K562 (cell line): ENCODE data around the gene SAMD8. TPM values are rescaled to one million over a fixed set of nuclear protein-coding genes. Genes with fewer than 3 reads are reported as not detected.

Experiments used
- ATF3 ChIP-seq, 2 experiments: fragments of 450-650 bp in 1 of 2; sonication (generic) in 1 of 2; formaldehyde crosslinking in 1 of 2; IDR thresholded peaks in 1 of 2; conservative IDR thresholded peaks in 1 of 2; 2 replicates each; pipeline versions ENCODE4 v1.6.1 to v1.8.1; 2016 to 2023; ENCODE audit warnings: mild to moderate bottlenecking in 2 of 2, moderate library complexity in 2 of 2, inconsistent platforms in 1 of 2, missing genetic modification reagents in 1 of 2
- C11orf30 ChIP-seq: fragments of 450-650 bp; IDR thresholded peaks from 2 replicates; pipeline ENCODE4 v1.6.1; 2016; ENCODE audit warnings: low read depth, mild to moderate bottlenecking
- CUX1 ChIP-seq: fragments of 200-800 bp; sonication (Bioruptor generic); IDR thresholded peaks from 2 replicates; pipeline ENCODE4 v1.6.1; 2016; ENCODE audit warnings: missing genetic modification characterization, missing compliant biosample characterization
- ETV1 ChIP-seq: fragments of 450-650 bp; conservative IDR thresholded peaks from 2 replicates; pipeline ENCODE4 v1.6.1; 2016; ENCODE audit warnings: missing genetic modification characterization, control low read depth, low read depth, missing compliant biosample characterization
- FOXK1 ChIP-seq: sonication (generic); formaldehyde crosslinking; IDR thresholded peaks from 2 replicates; pipeline ENCODE4 v1.8.0; 2022; ENCODE audit warnings: missing genetic modification reagents, mild to moderate bottlenecking, borderline replicate concordance
- KLF1 ChIP-seq: fragments of 450-650 bp; IDR thresholded peaks from 2 replicates; pipeline ENCODE4 v1.6.1; 2016; ENCODE audit warnings: missing genetic modification characterization, missing compliant biosample characterization
- LCOR ChIP-seq: sonication (generic); formaldehyde crosslinking; IDR thresholded peaks from 2 replicates; pipeline ENCODE4 v1.8.0; 2022; ENCODE audit warnings: mild to moderate bottlenecking, missing genetic modification reagents
- MAZ ChIP-seq, 2 experiments: fragments of 450-650 bp in 1 of 2; sonication (generic) in 1 of 2; formaldehyde crosslinking; IDR thresholded peaks in 1 of 2; conservative IDR thresholded peaks in 1 of 2; 2 replicates each; pipeline versions ENCODE4 v1.4.0 to v1.5.0; 2020; ENCODE audit warnings: mild to moderate bottlenecking in 1 of 2, missing genetic modification reagents in 1 of 2
- POLR2B ChIP-seq: fragments of 450-650 bp; IDR thresholded peaks from 2 replicates; pipeline ENCODE4 v1.6.1; 2018; ENCODE audit warnings: low read depth; ENCODE audit not compliant: partially characterized antibody
- ZNF133 ChIP-seq: fragments of 250-450 bp; sonication (Bioruptor Pico); IDR thresholded peaks from 2 replicates; pipeline ENCODE4 v1.4.0; 2020; ENCODE audit warnings: mild to moderate bottlenecking
- ZNF639 ChIP-seq, 2 experiments: fragments of 200-800 bp in 1 of 2; sonication (Bioruptor generic) in 1 of 2; sonication (generic) in 1 of 2; formaldehyde crosslinking in 1 of 2; IDR thresholded peaks in 1 of 2; conservative IDR thresholded peaks in 1 of 2; 2 replicates each; pipeline versions ENCODE4 v1.5.0 to v1.6.1; 2016 to 2020; ENCODE audit warnings: missing compliant biosample characterization in 1 of 2, missing genetic modification characterization in 1 of 2, missing genetic modification reagents in 1 of 2
- ZNF668 ChIP-seq: fragments of 250-450 bp; sonication (Bioruptor Pico); IDR thresholded peaks from 2 replicates; pipeline ENCODE4 v1.8.0; 2022; ENCODE audit warnings: mild to moderate bottlenecking, inconsistent platforms
- polyA plus RNA-seq, 8 experiments: library from polyadenylated mRNA; depleted of rRNA in 4 of 8; stranded (reverse) in 5 of 8; unstranded in 3 of 8; fragments of >200 nt; fragmentation: Nextera tagmentation in 2 of 8; fragmentation: Illumina TruSeq in 1 of 8; extraction: Ambion mirVana in 2 of 8; extraction: Trizol in 1 of 8; gene quantifications; 2 replicates each; pipeline versions ENCODE4 v1.2.1 to v1.2.3, GENCODE V29; 2011 to 2014; ENCODE audit warnings: inconsistent platforms in 1 of 8, missing spikeins in 1 of 8
- total RNA-seq, 7 experiments: library from RNA; depleted of rRNA in 6 of 7; stranded (reverse); fragments of >200 nt in 6 of 7; fragmentation: Illumina TruSeq in 2 of 7; extraction: Trizol in 2 of 7; gene quantifications; 2 replicates each; pipeline versions ENCODE4 v1.2.1 to v1.2.3, GENCODE V29; 2011 to 2021; ENCODE audit warnings: low replicate concordance in 1 of 7
- TF ChIP-seq, protein P1 (sequence below): fragments of 200-800 bp; sonication (Bioruptor generic); IDR thresholded peaks from 2 replicates; pipeline ENCODE4 v1.6.1; 2017; ENCODE audit warnings: missing genetic modification characterization, missing compliant biosample characterization
- TF ChIP-seq, protein P2 (sequence below): sonication (generic); formaldehyde crosslinking; IDR thresholded peaks from 2 replicates; pipeline ENCODE4 v1.8.1; 2023; ENCODE audit warnings: mild to moderate bottlenecking, missing genetic modification reagents
- TF ChIP-seq, protein P3 (sequence below): fragments of 450-650 bp; formaldehyde crosslinking; IDR thresholded peaks from 2 replicates; pipeline ENCODE4 v1.4.0; 2022; ENCODE audit warnings: mild to moderate bottlenecking, moderate library complexity

SAMD8 gene
- total and polyA plus RNA-seq, 9 of the 15 experiments (the other 6 are each of a cell fraction or from before 2014, with no cell fraction given): 2.7 to 16.1 (median 6.2) TPM

- TF ChIP-seq ETV1: no peak
- TF ChIP-seq ZNF133 (CRISPR knock-in tag): no peak
- TF ChIP-seq CUX1 (CRISPR knock-in tag): no peak; the same call in 1 of the 2 replicates
- TF ChIP-seq, protein P1, sequence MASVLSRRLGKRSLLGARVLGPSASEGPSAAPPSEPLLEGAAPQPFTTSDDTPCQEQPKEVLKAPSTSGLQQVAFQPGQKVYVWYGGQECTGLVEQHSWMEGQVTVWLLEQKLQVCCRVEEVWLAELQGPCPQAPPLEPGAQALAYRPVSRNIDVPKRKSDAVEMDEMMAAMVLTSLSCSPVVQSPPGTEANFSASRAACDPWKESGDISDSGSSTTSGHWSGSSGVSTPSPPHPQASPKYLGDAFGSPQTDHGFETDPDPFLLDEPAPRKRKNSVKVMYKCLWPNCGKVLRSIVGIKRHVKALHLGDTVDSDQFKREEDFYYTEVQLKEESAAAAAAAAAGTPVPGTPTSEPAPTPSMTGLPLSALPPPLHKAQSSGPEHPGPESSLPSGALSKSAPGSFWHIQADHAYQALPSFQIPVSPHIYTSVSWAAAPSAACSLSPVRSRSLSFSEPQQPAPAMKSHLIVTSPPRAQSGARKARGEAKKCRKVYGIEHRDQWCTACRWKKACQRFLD (CRISPR knock-in tag): peak; percentile 97; the same call in 1 of the 2 replicates
- TF ChIP-seq KLF1 (tag): peak; percentile 84
- 0 out of 2 replicates have a peak, but pooled peaks have one; percentile 79 for TF ChIP-seq LCOR (CRISPR knock-in tag)
- peak; percentile 59 for TF ChIP-seq POLR2B
- TF ChIP-seq C11orf30: peak; percentile 76
- TF ChIP-seq, protein P2, sequence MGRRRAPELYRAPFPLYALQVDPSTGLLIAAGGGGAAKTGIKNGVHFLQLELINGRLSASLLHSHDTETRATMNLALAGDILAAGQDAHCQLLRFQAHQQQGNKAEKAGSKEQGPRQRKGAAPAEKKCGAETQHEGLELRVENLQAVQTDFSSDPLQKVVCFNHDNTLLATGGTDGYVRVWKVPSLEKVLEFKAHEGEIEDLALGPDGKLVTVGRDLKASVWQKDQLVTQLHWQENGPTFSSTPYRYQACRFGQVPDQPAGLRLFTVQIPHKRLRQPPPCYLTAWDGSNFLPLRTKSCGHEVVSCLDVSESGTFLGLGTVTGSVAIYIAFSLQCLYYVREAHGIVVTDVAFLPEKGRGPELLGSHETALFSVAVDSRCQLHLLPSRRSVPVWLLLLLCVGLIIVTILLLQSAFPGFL (CRISPR knock-in tag): no peak; the same call in 1 of the 2 replicates
- TF ChIP-seq MAZ (CRISPR knock-in tag; conservative IDR thresholded peaks at IDR 0.05 in 1 of 2, IDR thresholded peaks at IDR 0.05 in 1 of 2): no peak
- TF ChIP-seq FOXK1 (CRISPR knock-in tag): no peak
- no peak for TF ChIP-seq ZNF668 (CRISPR knock-in tag)
- TF ChIP-seq ATF3 (IDR thresholded peaks at IDR 0.05): no peak
- peak; percentile 68 for TF ChIP-seq ATF3 (CRISPR knock-in tag; conservative IDR thresholded peaks at IDR 0.05)
- peak in 1 of 2 experiments; percentile 41; a peak in 2 of 4 replicates for TF ChIP-seq ZNF639 (CRISPR knock-in tag; conservative IDR thresholded peaks at IDR 0.05 in 1 of 2, IDR thresholded peaks at IDR 0.05 in 1 of 2)
- TF ChIP-seq, protein P3, sequence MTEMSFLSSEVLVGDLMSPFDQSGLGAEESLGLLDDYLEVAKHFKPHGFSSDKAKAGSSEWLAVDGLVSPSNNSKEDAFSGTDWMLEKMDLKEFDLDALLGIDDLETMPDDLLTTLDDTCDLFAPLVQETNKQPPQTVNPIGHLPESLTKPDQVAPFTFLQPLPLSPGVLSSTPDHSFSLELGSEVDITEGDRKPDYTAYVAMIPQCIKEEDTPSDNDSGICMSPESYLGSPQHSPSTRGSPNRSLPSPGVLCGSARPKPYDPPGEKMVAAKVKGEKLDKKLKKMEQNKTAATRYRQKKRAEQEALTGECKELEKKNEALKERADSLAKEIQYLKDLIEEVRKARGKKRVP (CRISPR knock-in tag): no peak
Observed at GRCh38 chr10:75209921-75210281, 98.4 kb downstream of the SAMD8 start (continued).
